ENCODE results near the gene SERPINA6.
A peak's percentile ranks its signal among the peaks of the same experiment; 100 is the strongest.

The SERPINA6 gene

DNA sequence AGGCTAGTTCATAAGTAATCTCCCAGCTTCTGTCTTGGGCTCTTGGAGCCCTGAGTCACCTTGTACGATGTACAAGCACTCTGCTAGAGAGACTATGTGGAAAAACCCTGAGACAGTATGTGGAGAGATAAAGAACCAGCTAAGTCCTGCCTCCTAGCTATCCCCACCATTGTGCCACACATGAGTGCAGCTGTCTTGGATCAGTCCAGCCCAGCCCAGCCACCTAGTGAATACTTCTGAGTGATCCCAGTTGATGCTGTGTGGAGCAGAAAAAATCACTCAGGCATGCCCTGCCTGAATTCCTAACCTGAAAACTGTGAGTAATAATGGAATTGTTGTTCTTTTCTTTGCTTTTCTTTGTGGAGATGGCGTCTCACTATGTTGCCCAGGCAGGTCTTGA is 5.1 kb upstream of the SERPINA6 start:
- H3K4me3 ChIP-seq (ENCODE audit: low read length), result no peak overlapping the region
- DNase-seq (ENCODE audit: low read depth), result no peak
- TF ChIP-seq, protein P1, sequence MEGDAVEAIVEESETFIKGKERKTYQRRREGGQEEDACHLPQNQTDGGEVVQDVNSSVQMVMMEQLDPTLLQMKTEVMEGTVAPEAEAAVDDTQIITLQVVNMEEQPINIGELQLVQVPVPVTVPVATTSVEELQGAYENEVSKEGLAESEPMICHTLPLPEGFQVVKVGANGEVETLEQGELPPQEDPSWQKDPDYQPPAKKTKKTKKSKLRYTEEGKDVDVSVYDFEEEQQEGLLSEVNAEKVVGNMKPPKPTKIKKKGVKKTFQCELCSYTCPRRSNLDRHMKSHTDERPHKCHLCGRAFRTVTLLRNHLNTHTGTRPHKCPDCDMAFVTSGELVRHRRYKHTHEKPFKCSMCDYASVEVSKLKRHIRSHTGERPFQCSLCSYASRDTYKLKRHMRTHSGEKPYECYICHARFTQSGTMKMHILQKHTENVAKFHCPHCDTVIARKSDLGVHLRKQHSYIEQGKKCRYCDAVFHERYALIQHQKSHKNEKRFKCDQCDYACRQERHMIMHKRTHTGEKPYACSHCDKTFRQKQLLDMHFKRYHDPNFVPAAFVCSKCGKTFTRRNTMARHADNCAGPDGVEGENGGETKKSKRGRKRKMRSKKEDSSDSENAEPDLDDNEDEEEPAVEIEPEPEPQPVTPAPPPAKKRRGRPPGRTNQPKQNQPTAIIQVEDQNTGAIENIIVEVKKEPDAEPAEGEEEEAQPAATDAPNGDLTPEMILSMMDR (conservative IDR thresholded peaks at IDR 0.05; ENCODE audit: low read length), result no peak

DNA sequence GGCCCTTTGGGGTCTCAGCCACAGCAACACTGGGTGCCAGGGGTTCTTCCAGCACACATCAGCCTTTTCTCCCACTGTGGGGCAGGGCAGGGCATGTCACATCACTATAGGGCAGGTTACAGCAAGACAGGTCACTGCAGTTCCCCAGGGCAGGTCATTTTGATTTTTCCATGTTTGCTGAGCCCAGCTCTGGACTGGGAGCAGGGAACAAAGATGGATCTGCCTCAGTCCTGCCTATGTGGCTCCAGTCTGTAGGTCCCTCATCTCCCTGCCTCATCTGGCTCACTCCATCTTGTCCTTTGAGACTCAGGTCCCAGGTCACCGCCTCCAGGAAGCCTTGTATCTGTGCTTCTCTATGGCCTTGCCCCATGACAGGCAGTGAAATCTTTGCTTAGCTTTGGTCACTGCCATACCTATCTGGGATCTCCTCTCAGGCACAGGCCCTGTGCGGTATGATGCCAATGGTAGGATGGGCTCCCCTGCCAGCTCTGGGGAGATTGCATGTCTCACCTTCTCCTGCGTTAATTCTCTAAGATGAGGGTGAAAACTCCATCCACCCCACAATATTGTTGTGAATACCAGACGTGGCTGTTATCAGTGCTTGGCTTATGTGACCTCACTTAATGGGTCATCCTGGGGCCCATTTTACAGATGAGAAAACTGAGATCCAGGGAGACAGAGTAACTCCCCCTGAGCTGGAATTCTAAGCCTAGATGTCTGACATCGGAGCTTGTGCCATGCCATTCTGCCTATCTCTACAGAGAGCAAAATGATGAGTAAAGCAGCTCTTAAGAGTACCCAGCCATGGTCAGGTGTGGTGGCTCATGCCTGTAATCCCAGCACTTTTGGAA is 1.5 kb downstream of the SERPINA6 start:
- TF ChIP-seq, protein P1 (conservative IDR thresholded peaks at IDR 0.05; ENCODE audit: low read length), result no peak
- no peak for DNase-seq (ENCODE audit: low read depth)
- H3K4me3 ChIP-seq (ENCODE audit: low read length), result no peak overlapping the region

DNA sequence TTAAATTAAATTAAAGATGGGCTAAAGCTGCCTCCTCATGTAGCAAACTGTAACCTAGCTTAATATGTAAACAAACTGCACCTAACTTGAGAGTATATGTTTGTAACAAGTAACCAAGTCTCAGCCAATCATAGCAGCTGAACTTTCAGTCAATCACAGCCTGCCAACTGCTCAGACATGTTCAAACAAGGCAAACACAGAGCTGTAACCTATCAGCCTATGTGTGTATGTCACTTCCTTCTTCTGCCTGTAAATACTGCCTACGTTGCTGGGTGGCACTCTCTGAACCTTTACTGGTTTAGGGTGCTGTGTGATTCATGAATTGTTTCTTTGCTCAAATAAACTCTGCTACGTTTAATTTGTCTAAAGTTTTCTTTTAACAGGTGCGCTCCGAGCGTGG is 2.9 kb downstream of the SERPINA6 start:
- TF ChIP-seq, protein P1 (conservative IDR thresholded peaks at IDR 0.05; ENCODE audit: low read length), result no peak
- DNase-seq (ENCODE audit: low read depth), result no peak
- no peak overlapping the region for H3K4me3 ChIP-seq (ENCODE audit: low read length)

DNA sequence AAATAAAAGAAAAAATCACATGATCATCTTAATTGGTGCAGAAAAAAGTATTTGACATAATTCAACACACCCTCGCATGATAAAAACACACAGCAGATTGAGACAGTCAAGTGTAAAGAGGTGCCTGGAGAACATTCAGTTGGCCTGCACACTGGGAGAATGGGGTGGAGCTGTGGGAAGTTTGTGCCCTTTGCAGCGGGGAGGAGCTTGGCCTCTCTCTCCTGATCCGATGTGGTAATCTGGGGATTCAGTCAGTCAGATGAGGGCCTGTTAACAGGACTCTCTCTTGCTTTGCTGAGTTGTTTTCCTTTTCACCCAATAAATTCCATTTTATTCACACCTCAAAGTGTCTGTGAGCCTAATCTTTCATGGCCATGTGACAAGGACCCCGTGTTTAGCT is 5.9 kb downstream of the SERPINA6 start:
- H3K4me3 ChIP-seq (ENCODE audit: low read length), result no peak overlapping the region
- DNase-seq (ENCODE audit: low read depth), result peak; percentile 16

DNA sequence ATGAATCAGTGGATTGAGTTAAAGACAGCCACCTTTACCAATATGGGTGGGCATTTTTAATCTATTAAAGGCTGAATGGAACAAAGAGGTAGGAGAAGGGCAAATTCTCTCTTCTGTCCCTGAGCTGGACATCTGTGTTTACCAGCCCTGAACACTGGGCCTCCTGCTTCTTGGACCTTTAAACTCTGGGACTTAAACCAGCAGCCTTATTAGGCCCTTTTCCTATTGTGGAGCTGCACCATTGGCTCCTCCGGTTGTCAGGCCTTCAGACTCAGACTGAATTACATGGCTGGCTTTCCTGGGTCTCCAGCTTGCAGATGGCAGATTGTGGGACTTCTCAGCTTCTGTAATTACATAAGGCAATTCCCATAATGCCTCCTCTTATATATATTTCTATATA is 6.4 kb downstream of the SERPINA6 start:
- DNase-seq (ENCODE audit: low read depth), result no peak
- H3K4me3 ChIP-seq (ENCODE audit: low read length), result no peak overlapping the region
- TF ChIP-seq, protein P1 (conservative IDR thresholded peaks at IDR 0.05; ENCODE audit: low read length), result no peak

More for the DNA sequence above, 5.9 kb downstream of the SERPINA6 start:
- TF ChIP-seq, protein P1 (conservative IDR thresholded peaks at IDR 0.05; ENCODE audit: low read length), result no peak

DNA sequence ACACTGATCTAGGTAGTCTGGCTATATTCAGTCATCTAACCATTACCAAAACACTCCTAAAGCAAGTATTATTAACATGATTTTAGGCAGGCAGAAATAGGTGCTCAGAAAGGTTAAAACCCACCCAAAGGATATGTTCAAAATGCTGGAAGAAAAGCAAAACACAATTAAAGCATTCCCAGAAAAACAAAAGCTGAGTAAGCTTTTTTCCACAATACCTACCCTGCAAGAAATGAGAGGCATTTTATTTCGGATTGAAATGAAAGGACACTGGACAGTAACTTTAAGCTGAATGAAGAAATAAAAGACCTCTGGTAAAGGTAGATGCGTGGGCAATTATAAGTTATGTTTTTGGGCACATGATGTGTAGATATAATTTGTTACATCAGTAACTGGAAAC is 8.2 kb downstream of the SERPINA6 start:
- no peak for DNase-seq (ENCODE audit: low read depth)
- TF ChIP-seq, protein P1 (conservative IDR thresholded peaks at IDR 0.05; ENCODE audit: low read length), result no peak
- H3K4me3 ChIP-seq (ENCODE audit: low read length), result no peak overlapping the region

DNA sequence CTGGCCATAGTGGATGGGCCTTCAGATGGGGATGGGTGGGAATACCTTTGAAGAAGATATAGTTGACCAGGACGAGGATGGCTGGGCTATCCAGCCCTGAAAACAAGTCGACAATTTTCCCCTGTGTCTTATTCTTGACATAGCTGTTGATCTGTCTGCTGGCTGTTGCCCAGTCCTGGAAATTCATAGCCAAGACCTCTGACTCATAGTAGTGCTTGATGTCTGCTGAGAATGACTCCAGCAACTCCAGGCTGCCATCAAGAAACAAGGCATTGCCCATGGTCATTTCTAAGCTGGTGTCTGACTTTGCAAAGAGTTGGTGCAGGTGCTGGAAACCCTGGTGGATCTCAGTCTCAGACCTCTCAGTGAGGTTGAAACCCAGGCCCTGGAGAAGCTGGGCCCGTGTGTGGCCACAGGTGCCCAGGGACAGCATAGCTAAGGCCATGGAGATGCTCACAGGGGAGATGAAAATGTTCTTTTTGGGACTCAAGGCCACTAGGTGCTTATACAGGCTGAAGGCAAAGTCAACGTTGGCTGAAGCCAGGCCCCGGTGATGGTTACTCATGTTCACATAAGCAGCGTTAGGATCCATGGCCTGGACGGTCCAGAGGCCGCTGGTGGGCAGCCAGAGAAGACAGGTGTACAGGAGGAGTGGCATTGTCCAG is 9.0 kb downstream of the SERPINA6 start:
- TF ChIP-seq, protein P1 (conservative IDR thresholded peaks at IDR 0.05; ENCODE audit: low read length), result no peak
- H3K4me3 ChIP-seq (ENCODE audit: low read length), result no peak overlapping the region
- DNase-seq (ENCODE audit: low read depth), result peak; percentile 40

Data from AG10803 (cell line).